ENCODE measurements around the gene PRPSAP2. TPM values are rescaled to one million over a fixed set of nuclear protein-coding genes. Genes with fewer than 3 reads are reported as not detected.

Gene PRPSAP2
- total RNA-seq, 4 donors from 2014 or later: 19.2 to 29.1 (median 22.3) TPM

DNA sequence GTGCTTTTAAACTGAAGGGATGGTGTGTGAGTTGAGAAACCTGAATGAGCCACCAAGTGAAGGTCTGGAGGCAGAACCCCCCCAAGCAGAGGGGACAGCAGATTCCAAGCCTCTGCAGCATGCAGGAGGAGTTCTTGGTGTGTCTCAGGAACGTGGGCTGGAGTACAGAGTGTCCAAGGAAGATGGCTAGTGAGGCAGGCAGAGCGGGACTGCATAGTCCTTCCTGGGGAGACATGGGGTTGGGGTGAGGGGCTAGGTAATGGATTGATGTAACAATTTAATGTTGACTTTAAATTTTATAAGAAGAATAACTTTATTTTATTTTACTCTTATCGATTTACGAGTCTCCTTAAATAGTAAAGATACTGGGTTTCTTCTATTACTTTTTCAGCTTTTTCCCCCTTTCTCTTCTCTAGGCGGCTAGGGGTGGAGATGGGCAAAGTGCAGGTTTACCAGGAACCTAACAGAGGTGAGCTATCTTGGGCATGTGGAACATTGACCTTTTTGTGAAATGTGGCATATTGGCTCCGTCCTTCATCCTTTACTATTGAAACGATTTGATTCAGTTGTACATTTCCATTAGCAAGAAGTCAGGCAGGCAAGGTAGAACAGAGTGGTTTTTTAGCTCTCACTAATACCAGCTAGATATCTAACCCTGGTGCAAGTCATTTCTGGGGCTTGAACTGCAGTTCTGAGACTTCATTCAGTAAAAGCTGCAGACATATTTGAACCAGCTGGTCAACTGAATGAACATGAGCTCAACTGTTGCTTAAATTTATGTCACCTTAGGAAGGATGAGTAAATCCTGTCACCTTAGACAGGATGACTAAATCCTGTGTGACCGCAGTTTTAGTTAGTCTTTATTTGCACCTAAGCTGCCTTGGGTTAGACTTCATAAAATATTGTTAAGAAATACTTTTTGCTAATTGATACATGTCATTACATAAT, 9.2 kb downstream of the PRPSAP2 start:
- peaks cover 14 to 62% (median 52%) of the 10 kb centered on the region in 4 donors for H3K36me3 ChIP-seq
- H3K9me3 ChIP-seq: no peaks in the 10 kb centered on the region
- no peak for DNase-seq (ENCODE audit: extremely low spot score)
- H3K4me3 ChIP-seq: no peak overlapping the region
- no peaks in the 10 kb centered on the region for H3K27me3 ChIP-seq
- WGBS: 94% methylated on average over 8 of the region's 8 CpGs
- no peak overlapping the region for H3K27ac ChIP-seq (replicated peaks in 1 of 4)
- peaks cover 0 to 7% (median 3%) of the 10 kb centered on the region in 4 donors for H3K4me1 ChIP-seq
- no peak for TF ChIP-seq POLR2A (IDR thresholded peaks at IDR 0.05; ENCODE audit: low read depth)
- no peak for TF ChIP-seq EP300 (IDR thresholded peaks at IDR 0.05)
- TF ChIP-seq POLR2AphosphoS5 (IDR thresholded peaks at IDR 0.05): no peak
- TF ChIP-seq, protein P1, sequence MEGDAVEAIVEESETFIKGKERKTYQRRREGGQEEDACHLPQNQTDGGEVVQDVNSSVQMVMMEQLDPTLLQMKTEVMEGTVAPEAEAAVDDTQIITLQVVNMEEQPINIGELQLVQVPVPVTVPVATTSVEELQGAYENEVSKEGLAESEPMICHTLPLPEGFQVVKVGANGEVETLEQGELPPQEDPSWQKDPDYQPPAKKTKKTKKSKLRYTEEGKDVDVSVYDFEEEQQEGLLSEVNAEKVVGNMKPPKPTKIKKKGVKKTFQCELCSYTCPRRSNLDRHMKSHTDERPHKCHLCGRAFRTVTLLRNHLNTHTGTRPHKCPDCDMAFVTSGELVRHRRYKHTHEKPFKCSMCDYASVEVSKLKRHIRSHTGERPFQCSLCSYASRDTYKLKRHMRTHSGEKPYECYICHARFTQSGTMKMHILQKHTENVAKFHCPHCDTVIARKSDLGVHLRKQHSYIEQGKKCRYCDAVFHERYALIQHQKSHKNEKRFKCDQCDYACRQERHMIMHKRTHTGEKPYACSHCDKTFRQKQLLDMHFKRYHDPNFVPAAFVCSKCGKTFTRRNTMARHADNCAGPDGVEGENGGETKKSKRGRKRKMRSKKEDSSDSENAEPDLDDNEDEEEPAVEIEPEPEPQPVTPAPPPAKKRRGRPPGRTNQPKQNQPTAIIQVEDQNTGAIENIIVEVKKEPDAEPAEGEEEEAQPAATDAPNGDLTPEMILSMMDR (IDR thresholded peaks at IDR 0.05): no peak
- intact Hi-C loops (cut with DNase I): no loop called here

DNA sequence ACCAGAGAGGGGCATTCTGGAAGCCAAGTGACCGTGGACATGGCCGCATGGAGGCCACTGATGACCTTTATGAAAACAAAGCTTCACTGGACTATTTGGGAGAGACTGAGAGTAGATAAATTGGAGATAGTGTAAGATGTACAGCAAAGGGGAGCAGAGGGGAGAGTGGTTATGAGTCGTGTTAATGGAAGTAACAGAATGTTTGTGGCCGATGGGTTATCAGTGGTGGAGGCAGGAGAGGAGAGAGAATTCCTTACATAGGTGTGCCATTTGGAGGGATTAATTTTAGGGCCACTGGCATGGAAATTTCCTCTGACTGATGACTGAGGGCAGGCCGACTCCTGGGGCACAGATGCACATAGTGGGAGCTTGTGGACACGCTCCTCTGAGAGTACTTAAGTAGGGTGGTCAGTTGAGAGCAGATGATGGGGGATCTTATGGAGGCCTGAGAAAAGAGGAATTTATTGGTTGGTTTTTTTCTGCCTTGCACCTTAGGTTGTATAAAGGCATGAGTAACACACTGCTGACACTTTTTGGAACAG, 19.2 kb downstream of the PRPSAP2 start:
- no peak for DNase-seq (ENCODE audit: extremely low spot score)
- TF ChIP-seq EP300 (IDR thresholded peaks at IDR 0.05): no peak
- no peak for TF ChIP-seq POLR2A (IDR thresholded peaks at IDR 0.05; ENCODE audit: low read depth)
- TF ChIP-seq, protein P1 (IDR thresholded peaks at IDR 0.05): no peak
- TF ChIP-seq POLR2AphosphoS5 (IDR thresholded peaks at IDR 0.05): no peak
- Histone ChIP-seq H3K36me3 (peaks cover 61 to 100% (median 90%) of the 10 kb centered on the region in 4 donors), H3K27ac (replicated peaks in 1 of 4) (no peak overlapping the region), H3K4me3 (no peak overlapping the region), H3K4me1 (no peaks in the 10 kb centered on the region), H3K27me3 (no peaks in the 10 kb centered on the region), H3K9me3 (no peaks in the 10 kb centered on the region)
- WGBS: 93% methylated on average over 6 of the region's 6 CpGs
- intact Hi-C loops (cut with DNase I): no loop called here

DNA sequence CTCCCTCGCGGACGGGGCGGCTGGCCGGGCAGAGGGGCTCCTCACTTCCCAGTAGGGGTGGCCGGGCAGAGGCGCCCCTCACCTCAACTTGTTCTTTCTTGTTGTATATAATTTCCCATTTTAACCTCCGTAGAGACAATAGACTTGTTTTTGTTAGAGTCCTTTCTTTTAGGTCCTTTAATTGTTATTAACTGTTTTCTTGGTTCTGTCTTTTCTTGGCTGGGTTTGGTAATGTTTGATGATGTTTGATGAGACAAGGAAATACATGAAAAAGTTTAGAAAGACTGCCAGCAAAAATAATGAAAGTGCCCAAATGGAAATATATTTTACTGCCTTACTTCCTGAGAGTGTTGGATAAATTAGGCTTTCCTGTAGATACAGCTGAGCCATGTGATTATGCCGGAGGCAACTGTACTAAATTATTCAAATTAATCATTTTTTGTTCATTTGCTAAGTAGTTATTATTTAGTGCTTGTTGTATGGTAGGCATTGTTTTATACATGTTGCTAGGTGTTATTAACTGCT, 30.9 kb downstream of the PRPSAP2 start:
- TF ChIP-seq POLR2AphosphoS5 (IDR thresholded peaks at IDR 0.05) (no peak), EP300 (IDR thresholded peaks at IDR 0.05) (no peak), POLR2A (IDR thresholded peaks at IDR 0.05; ENCODE audit: low read depth) (no peak)
- TF ChIP-seq, protein P1 (IDR thresholded peaks at IDR 0.05): no peak
- Histone ChIP-seq H3K9me3 (no peaks in the 10 kb centered on the region), H3K4me1 (peaks cover 3 to 33% (median 13%) of the 10 kb centered on the region in 4 donors), H3K36me3 (peaks cover 13 to 74% (median 52%) of the 10 kb centered on the region in 4 donors), H3K27me3 (no peaks in the 10 kb centered on the region), H3K4me3 (no peak overlapping the region), H3K27ac (replicated peaks in 1 of 4) (peak overlapping the region in 2 of 4 donors; percentile 6 to 43)
- intact Hi-C loops (cut with DNase I): no loop called here
- DNase-seq (ENCODE audit: extremely low spot score): no peak
- WGBS: 64% methylated on average over 4 of the region's 9 CpGs

DNA sequence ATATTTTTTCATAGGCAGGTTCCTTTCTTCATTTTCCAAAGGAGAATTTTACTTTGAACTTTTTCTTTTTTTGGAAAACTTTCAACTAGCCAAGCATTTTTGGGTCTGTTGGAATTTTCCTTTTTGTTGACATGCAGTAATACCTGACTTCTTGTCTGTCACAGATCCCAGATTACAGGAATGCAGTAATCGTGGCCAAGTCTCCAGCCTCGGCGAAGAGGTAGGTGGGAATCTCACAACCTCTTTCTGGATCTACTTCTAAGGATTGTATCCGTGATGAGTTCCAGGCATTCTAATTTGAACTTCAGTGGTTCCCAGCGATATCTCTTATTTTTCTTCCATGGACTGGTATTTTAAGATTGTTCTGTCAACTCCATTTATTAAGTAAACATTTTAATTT, 31.7 kb downstream of the PRPSAP2 start:
- peaks cover 0 to 1% (median 0%) of the 10 kb centered on the region in 4 donors for H3K9me3 ChIP-seq
- TF ChIP-seq EP300 (IDR thresholded peaks at IDR 0.05) (no peak), POLR2A (IDR thresholded peaks at IDR 0.05; ENCODE audit: low read depth) (no peak), POLR2AphosphoS5 (IDR thresholded peaks at IDR 0.05) (no peak)
- TF ChIP-seq, protein P1 (IDR thresholded peaks at IDR 0.05): no peak
- peak overlapping the region; percentile 6 to 43 (median 25) for H3K27ac ChIP-seq (replicated peaks in 1 of 4)
- peaks cover 8 to 74% (median 47%) of the 10 kb centered on the region in 4 donors for H3K36me3 ChIP-seq
- no peaks in the 10 kb centered on the region for H3K27me3 ChIP-seq
- intact Hi-C loops (cut with DNase I): no loop called here
- no peak overlapping the region for H3K4me3 ChIP-seq
- WGBS: 36% methylated on average over 5 of the region's 5 CpGs
- DNase-seq (ENCODE audit: extremely low spot score): no peak
- peaks cover 3 to 33% (median 13%) of the 10 kb centered on the region in 4 donors for H3K4me1 ChIP-seq
